Thyroid gland (tissue), 4 donors: ENCODE measurements around the gene SLC22A3. TPM values are rescaled to one million over a fixed set of nuclear protein-coding genes. Genes with fewer than 3 reads are reported as not detected.

Experiments
- DNase-seq, 2 donors: peaks; one replicate each; pipeline ENCODE4 v3.0.0-alpha.2; 2019
- H3K27ac ChIP-seq, 3 donors: fragments of 200-600 bp; sonication (generic); 1 replicate in 2 of 3; 2 replicates in 1 of 3; pipeline ENCODE4 v1.5.1; 2016 to 2019; ENCODE audit warnings: mild to moderate bottlenecking in 1 of 3, moderate library complexity in 1 of 3
- H3K27me3 ChIP-seq: fragments of 200-600 bp; sonication (generic); one replicate; pipeline ENCODE4 v1.5.1; 2019
- H3K36me3 ChIP-seq, 2 donors: fragments of 200-600 bp; sonication (generic); one replicate each; pipeline ENCODE4 v1.5.1; 2016 to 2019
- H3K4me1 ChIP-seq, 2 donors: fragments of 200-600 bp; sonication (generic); one replicate each; pipeline ENCODE4 v1.5.1; 2017 to 2019
- H3K4me3 ChIP-seq, 3 donors: fragments of 200-600 bp; sonication (generic); replicated peaks in 1 of 3; 1 replicate in 2 of 3; 2 replicates in 1 of 3; pipeline ENCODE4 v1.5.1; 2016; ENCODE audit warnings: mild to moderate bottlenecking in 1 of 3
- H3K9me3 ChIP-seq: fragments of 200-600 bp; sonication (generic); one replicate; pipeline ENCODE4 v1.5.1; 2017
- CTCF ChIP-seq, 6 experiments: fragments of 200-600 bp in 3 of 6; fragments of 450-650 bp in 3 of 6; sonication (generic) in 3 of 6; IDR thresholded peaks; one replicate each; pipeline ENCODE4 v1.5.1; 2016 to 2019; ENCODE audit warnings: antibody characterized with exemption in 6 of 6, mild to moderate bottlenecking in 2 of 6, inconsistent platforms in 1 of 6, moderate library complexity in 1 of 6
- POLR2A ChIP-seq, 2 donors: fragments of 450-650 bp; IDR thresholded peaks; one replicate each; pipeline ENCODE4 v1.6.1; 2017; ENCODE audit warnings: antibody characterized with exemption in 2 of 2, mild to moderate bottlenecking in 2 of 2, moderate library complexity in 1 of 2
- WGBS, 2 donors: methylation state at CpG; one replicate each; pipeline ENCODE4 v1.1.5; 2017; 5-methylcytosine and 5-hydroxymethylcytosine counted together
- intact Hi-C: fragments of 100-400 bp; cut with DNase I; formaldehyde crosslinking; loops from one replicate; pipeline ENCODE4 v1.15.1; 2023
- total RNA-seq, 4 donors: library from RNA; depleted of rRNA; stranded (reverse); fragments of >200 nt; gene quantifications; one replicate each; pipeline ENCODE4 v1.2.3, GENCODE V29; 2016

The SLC22A3 gene
- total RNA-seq, 4 donors from 2014 or later: 0.67 to 3.9 (median 2.5) TPM

- no peak for DNase-seq
- intact Hi-C loops: no loop called here
- H3K27ac ChIP-seq: no peak overlapping the region
- no peaks in the 10 kb centered on the region for H3K36me3 ChIP-seq
- H3K9me3 ChIP-seq: no peaks in the 10 kb centered on the region
- H3K27me3 ChIP-seq: no peaks in the 10 kb centered on the region
- 78 to 83% methylated on average over 9 of the region's 9 CpGs for WGBS, 2 donors
- TF ChIP-seq POLR2A (IDR thresholded peaks at IDR 0.05): no peak
- TF ChIP-seq CTCF (IDR thresholded peaks at IDR 0.05): no peak
- H3K4me3 ChIP-seq: no peak overlapping the region
- no peaks in the 10 kb centered on the region for H3K4me1 ChIP-seq
These were observed 10.3 kb downstream of the SLC22A3 start for GRCh38 chr6:160358225-160359119.

- intact Hi-C loops: no loop called here
- Histone ChIP-seq H3K4me1 (no peaks in the 10 kb centered on the region), H3K4me3 (no peak overlapping the region), H3K27ac (no peak overlapping the region), H3K36me3 (no peaks in the 10 kb centered on the region), H3K27me3 (no peaks in the 10 kb centered on the region), H3K9me3 (no peaks in the 10 kb centered on the region)
- no peak for DNase-seq
- TF ChIP-seq POLR2A (IDR thresholded peaks at IDR 0.05) (no peak), CTCF (IDR thresholded peaks at IDR 0.05) (no peak)
These were observed 12.8 kb downstream of the SLC22A3 start for GRCh38 chr6:160360955-160361354.

GRCh38 chr6:160362556-160362955 lies 14.4 kb downstream of the SLC22A3 start:
- H3K9me3 ChIP-seq: no peaks in the 10 kb centered on the region
- no peaks in the 10 kb centered on the region for H3K36me3 ChIP-seq
- H3K4me3 ChIP-seq: no peak overlapping the region
- no peak overlapping the region for H3K27ac ChIP-seq
- H3K27me3 ChIP-seq: no peaks in the 10 kb centered on the region
- 87 to 88% methylated on average over 15 to 16 of the region's 28 CpGs for WGBS, 2 donors
- no peak for TF ChIP-seq CTCF (IDR thresholded peaks at IDR 0.05)
- no peak for TF ChIP-seq POLR2A (IDR thresholded peaks at IDR 0.05)
- no peak for DNase-seq
- no peaks in the 10 kb centered on the region for H3K4me1 ChIP-seq
- intact Hi-C loops: no loop called here

GRCh38 chr6:160363016-160363996 lies 15.1 kb downstream of the SLC22A3 start:
- TF ChIP-seq POLR2A (IDR thresholded peaks at IDR 0.05) (no peak), CTCF (IDR thresholded peaks at IDR 0.05) (no peak)
- H3K36me3 ChIP-seq: no peaks in the 10 kb centered on the region
- no peaks in the 10 kb centered on the region for H3K27me3 ChIP-seq
- H3K4me1 ChIP-seq: no peaks in the 10 kb centered on the region
- no peak for DNase-seq
- no peaks in the 10 kb centered on the region for H3K9me3 ChIP-seq
- intact Hi-C loops: no loop called here
- WGBS, 2 donors: 93 to 94% methylated on average over 19 to 25 of the region's 30 CpGs
- H3K4me3 ChIP-seq: no peak overlapping the region
- no peak overlapping the region for H3K27ac ChIP-seq
